ENCODE data around the gene SLC7A14.
"Not testable (repeated sequence)": the region's sequence is repeated elsewhere in the genome, so short reads cannot be mapped to it uniquely, and the experiment has no call there.

SLC7A14 gene

DNA sequence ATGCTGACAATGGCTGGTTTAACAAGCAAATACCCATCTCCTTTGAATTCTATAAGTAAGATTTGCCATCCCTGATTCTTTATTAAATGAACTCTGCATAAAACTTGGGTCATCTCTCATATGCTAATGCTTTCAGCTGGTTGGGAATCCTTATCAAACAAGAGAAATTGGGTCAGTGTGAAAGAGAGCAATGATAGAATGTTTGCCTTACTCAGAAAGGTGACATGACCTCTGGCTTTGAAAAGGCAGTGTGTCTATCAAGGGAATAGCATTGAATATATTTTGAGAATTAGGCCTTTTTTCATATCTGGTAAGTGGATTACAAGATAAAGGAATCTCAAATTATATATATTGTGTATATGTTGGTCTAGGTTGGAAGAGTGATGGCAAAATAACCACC, 8.7 kb upstream of the SLC7A14 start:
- H3K4me3 ChIP-seq (ENCODE audit: low read depth, low read length), result no peak overlapping the region

DNA sequence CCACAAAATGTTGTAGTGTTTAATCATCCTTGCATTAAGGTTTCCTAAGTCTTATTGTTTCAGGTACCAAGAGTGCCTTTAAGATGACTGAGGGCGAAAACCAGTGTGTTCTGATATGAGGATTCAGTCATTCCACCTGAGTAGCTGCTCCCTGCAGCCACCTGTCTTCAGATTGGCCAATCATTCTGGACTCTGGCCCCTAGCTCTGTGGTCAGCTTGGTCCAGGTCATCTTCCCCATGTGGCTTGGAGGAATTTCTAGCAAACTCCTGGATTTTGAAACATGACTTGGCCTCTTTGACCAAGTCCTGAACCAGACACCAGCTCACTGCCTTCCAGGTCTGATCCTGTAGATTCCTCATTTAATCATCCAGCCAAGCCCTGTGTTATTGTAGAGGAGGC, 7.8 kb upstream of the SLC7A14 start:
- no peak overlapping the region for H3K4me3 ChIP-seq (ENCODE audit: low read depth, low read length)

DNA sequence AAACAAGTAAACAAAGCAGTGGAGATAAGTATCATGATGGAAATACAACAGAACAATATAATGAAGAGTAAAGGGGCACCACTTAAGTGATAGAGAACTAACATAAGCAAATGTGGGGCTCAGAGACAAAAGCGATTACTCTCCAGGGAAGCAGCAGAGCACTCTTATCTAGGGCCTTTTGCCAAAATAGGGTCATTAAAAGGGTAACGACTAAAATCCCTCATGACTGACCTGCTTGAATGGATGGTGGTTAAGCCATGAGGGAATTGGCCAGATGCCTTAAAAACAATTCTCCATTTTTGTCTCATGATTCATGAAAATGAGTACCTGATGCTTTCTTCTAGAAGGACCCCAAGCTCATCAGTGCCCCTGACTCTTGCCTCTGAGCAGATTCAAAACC, 3.2 kb upstream of the SLC7A14 start:
- H3K4me3 ChIP-seq (ENCODE audit: low read depth, low read length), result no peak overlapping the region

DNA sequence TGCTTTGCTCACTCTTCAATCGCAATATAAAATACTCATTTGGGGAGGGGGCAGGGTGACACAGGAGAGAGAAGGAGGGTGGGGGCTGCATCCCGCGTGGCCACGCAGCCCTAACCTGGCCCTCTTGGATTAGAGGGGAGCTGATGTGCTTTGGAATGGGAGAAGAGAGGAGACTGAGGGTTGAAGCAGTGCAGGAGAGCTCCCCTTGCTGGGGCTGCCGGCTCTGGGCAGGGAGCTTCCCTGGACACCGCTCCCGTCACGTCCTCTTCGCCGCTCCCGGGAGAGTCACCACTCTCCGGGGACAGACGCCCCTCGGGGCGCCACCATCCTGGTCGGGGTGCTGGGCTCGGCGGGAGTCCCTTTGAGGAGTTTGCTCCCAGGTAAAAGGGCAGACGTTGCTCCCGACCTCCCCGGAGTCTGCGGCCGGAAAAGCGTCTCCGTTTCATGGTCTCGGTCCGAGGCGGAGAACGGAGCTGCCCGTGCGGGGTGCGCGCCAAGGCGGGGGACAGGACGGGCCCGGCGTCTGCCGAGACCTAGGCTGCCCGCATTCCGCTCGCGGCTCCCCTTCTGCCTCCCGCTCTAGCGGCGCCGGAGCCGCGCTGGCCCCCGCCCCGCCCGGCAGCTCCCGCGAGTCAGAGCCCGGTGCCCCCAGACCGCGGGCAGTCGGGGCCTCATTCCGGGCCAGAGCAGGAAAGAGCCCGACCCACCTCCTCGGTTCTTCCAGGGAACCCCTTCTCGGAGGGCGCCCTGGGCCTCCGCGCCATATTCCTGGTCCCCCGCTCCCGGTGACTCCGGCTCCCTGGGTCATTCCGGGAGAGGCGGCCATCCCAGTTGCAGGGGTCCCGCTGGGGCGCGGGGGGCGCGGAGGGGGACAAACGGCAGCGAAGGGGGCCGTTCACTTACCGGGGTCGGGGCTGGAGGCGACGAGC, 603 bp downstream of the SLC7A14 start:
- H3K4me3 ChIP-seq (ENCODE audit: low read depth, low read length), result peak overlapping the region; percentile 40

DNA sequence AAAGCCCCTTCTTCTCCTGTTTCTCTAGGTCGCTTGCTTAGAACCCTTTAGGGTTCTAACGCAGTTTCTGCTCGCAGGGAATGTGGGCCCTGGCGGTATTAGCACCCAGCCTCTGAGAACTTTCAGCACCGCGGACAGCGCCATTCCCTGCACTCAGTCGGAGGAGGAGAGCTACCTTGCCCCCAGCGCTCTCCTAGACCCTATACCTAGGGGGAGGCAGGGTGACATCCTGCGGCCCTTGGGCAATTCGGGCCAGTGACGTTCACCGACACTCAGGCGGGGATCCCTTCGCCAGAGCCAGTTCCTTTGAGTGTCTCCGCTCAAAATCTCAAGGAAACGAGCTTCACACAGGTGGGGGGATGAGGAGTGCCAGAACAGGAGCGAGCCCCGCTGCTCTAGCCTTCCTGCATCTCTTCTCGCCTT, 1.3 kb downstream of the SLC7A14 start:
- H3K4me3 ChIP-seq (ENCODE audit: low read depth, low read length), result peak overlapping the region; percentile 8

DNA sequence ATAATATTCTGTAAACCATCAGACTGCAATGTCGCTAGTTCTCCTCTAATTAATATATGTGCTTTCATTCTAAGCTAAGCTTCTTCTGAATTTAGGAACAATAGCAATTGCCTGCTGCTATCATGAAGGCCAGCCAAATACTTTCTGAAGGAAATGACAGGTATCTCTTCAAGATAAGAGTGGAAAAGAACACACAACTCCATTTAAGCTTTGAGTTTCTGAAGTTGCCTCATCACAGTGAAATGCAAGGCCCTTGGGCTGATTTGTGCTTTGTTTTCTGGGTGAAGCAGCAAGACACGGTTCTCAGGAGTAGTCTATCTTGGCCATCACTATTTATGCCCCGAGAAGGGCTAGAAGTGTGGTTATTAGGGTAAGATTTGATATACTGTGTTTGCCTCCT, 6.2 kb downstream of the SLC7A14 start:
- no peak overlapping the region for H3K4me3 ChIP-seq (ENCODE audit: low read depth, low read length)

DNA sequence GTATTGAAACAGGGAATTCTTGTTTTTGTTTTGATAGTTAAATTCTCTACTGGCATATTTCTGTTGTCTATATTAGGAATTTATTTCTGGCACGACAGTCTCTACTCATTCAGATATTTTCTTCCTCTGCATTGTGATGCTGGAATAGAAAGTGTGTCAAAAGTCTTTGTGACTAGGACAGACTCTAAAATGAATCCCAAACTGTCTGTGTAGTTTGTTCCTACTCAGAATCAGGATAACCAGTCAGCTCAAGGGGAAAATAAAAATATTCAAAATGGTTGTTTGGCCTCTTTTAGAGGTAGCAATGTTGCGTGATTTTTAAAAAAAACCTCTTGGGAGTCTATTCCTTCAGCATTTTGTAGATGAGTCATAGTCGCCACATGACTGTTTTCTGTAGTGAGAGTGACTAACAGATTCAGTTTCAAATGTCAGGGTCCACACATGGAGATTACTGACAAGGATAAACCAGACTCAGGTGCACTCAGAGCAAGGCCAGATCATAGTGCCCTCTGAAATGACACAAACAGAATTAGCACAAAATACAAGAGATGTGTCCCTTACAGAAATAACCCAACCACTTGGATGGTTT, 13.1 kb downstream of the SLC7A14 start:
- no peak overlapping the region for H3K4me3 ChIP-seq (ENCODE audit: low read depth, low read length)

DNA sequence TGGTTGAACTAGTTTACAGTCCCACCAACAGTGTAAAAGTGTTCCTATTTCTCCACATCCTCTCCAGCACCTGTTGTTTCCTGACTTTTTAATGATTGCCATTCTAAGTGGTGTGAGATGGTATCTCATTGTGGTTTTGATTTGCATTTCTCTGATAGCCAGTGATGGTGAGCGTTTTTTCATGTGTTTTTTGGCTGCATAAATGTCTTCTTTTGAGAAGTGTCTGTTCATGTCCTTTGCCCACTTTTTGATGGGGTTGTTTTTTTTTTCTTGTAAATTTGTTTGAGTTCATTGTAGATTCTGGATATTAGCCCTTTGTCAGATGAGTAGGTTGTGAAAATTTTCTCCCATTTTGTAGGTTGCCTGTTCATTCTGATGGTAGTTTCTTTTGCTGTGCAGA, 18.3 kb downstream of the SLC7A14 start:
- not testable (repeated sequence) for H3K4me3 ChIP-seq (ENCODE audit: low read depth, low read length)

DNA sequence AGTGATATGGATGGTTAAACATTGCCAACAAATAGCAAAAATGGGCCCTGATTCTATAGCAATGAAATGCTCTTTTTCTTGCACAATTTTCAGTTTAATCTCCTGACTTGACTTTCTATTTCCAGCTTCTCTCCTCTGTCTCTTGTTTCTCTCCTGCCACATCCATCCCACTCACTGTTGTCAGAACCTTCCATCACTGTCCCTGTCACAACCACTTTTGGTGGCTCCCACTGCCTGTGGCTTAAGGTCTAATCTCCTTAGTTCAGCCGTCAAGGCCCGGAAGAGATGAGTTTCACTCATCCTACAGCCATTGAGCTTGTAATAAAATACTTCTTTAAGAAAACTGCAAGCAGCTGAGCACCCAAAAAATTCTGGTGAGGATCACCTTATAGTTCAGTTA, 19.5 kb downstream of the SLC7A14 start:
- H3K4me3 ChIP-seq (ENCODE audit: low read depth, low read length), result no peak overlapping the region

DNA sequence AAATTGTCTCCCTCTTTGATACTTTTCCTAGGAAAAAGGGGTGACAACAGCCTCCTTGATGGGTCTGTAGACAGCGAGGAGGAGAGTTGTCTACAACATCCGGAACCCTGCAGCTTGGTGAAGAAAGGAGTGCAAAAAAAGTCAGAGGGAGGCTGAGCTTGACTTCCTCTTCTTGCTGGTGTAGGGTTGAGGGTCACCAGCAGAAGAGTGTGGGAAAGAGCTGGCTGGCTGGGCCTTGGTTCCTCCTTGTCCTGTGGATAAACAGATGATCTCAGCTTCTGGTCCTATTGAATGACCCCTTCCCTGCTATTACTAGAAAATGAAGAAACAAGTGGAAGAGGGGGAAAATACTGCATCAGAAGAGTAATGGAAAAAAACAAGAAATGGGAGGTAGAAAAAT, 20.4 kb downstream of the SLC7A14 start:
- H3K4me3 ChIP-seq (ENCODE audit: low read depth, low read length), result no peak overlapping the region

DNA sequence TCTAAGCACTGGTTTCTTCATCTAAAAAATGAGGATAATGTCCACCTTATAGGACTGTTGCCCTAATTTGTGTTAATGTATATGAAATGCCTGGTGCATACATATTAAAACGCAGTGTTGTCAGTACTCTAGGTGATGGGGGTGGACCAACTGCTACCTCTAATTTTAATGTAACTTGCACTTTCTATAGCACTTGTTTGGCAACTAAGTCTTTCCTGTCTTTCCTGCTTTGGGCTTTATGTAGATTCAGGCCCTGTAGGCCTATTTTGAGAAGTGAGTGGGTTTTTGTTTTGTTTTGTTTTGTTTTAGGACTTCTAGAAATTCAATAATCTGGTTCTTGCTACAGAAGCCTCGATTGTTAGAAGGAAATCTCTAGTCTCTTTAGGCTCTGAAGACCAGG, 21.2 kb downstream of the SLC7A14 start:
- H3K4me3 ChIP-seq (ENCODE audit: low read depth, low read length), result no peak overlapping the region

DNA sequence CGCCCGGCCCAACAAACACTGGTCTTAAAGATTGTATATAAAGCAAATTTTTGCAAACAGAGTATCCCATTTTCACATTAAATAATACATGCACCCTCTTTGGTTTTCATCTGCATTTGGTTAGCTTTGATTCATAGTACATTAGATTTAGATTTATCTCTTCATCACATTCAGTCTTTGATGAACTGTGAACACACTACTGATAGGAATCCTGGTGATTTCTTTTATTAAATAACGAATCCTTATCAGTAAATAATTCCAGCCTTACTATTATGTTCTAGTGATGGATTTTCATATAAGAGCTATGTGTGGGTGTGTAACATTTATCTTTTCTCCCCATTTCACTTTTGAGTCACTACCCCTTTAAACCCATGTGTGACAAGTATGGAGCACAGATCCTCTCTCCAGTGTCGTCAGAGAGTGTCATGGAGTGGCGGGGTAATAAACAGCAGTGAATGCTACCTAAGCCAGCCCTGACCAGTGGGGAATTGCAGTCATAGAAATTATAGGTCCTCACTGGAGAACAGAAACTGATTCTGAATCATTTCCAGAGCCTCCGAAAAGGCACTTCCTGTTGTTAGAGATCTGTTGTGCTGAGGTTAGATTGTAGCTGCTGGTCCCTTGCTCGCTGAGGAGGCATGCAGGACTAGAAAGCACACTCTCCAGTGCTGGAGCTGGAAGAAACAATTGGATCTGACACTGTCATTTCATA, 22.0 kb downstream of the SLC7A14 start:
- H3K4me3 ChIP-seq (ENCODE audit: low read depth, low read length), result no peak overlapping the region

DNA sequence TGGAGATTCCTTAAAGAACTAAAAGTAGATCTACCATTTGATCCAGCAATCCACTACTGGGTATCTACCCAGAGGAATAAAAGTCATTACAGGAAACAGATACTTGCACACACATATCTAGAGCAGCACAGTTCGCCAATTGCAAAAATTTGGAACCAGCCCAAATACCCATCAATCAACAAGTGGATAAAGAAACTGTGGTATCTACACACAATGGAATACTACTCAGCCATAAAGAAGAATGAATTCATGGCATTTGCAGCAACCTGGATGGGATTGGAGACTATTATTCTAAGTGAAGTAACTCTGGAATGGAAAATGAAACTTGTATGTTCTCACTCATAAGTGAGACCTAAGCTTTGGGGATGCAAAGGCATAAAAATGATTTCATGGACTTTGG, 23.8 kb downstream of the SLC7A14 start:
- no peak overlapping the region for H3K4me3 ChIP-seq (ENCODE audit: low read depth, low read length)

DNA sequence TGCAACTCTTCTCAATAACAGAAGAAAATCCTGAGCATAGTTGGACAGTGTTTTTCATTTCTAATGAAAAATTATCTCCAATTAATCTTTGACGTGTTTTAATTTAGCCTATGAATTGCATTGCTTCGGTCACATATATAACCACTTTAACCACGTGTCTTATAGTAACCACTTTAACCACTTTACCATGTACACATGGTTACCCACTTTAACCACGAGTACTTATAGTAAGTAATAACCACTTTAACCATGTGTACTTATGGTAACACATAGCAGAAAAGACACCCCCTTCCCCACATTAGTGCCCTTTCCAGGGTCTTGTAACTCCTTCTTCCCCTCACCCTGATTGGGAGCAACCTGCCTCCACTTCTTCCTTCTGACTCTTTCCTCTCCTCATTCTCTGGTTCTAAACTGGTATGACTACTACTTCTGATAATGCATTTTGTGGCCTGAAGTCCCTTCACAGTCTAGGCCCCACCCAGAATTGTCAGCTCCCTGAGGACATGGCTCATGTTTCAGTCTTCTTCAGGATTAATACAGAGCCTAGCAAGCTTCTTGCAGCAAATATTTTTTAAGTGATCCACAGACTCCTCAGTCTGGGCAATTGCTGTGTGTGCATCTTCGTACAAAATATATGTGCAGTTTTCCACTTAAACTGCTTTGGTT, 25.0 kb downstream of the SLC7A14 start:
- no peak overlapping the region for H3K4me3 ChIP-seq (ENCODE audit: low read depth, low read length)

DNA sequence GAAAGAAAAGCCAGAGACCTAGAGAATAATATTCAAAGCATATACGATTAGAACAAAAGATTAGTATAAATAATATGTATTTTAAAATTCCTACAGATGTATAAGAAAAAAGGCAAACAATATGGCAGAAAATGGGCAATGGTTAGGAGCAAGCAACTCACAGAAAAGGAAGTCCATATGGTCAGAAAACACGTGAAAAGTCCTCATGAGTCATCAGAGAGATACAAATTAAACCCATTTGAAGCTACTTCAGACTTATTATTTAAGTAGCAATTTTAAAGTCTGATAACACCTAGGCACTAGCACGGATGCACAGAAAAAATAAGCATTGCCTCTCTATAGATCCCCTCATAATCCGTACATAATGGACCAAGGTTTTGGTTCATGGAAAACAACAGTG, 25.6 kb downstream of the SLC7A14 start:
- no peak overlapping the region for H3K4me3 ChIP-seq (ENCODE audit: low read depth, low read length)

DNA sequence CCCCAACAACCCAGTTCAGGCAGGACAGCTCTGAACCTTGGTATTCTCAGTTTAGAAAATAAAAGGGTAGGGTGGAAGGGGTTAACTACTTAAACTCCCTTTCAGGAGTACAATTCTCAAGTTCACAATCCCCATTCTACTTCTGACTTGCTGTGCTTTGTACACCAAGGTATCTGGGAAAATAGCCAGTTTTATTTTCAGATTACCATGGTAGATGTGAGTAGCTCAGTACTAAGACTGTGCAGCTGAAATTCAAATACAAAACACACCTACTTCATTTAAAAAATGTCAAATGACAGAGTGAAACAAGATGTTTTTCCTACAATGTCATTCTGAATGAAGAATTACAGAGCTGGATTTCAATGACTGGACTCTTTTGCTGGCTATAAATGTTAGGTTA, 27.4 kb downstream of the SLC7A14 start:
- H3K4me3 ChIP-seq (ENCODE audit: low read depth, low read length), result no peak overlapping the region

DNA sequence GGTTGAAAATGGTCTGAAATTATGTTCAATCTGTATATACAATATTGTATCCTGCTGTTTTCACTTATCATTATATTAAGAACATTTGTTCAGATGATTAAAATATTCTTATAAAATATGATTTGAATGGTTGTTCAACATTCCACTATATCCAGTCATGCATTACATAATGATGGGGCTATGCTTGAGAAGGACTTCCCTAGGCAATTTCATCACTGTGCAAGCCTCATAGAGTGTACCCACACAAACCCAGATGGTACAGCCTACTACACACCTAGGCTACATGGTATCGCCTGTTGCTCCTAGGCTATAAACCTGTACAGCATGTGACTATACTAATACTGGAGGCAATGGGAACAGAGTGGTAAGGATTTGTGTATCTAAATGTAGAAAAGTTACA, 30.5 kb downstream of the SLC7A14 start:
- no peak overlapping the region for H3K4me3 ChIP-seq (ENCODE audit: low read depth, low read length)

DNA sequence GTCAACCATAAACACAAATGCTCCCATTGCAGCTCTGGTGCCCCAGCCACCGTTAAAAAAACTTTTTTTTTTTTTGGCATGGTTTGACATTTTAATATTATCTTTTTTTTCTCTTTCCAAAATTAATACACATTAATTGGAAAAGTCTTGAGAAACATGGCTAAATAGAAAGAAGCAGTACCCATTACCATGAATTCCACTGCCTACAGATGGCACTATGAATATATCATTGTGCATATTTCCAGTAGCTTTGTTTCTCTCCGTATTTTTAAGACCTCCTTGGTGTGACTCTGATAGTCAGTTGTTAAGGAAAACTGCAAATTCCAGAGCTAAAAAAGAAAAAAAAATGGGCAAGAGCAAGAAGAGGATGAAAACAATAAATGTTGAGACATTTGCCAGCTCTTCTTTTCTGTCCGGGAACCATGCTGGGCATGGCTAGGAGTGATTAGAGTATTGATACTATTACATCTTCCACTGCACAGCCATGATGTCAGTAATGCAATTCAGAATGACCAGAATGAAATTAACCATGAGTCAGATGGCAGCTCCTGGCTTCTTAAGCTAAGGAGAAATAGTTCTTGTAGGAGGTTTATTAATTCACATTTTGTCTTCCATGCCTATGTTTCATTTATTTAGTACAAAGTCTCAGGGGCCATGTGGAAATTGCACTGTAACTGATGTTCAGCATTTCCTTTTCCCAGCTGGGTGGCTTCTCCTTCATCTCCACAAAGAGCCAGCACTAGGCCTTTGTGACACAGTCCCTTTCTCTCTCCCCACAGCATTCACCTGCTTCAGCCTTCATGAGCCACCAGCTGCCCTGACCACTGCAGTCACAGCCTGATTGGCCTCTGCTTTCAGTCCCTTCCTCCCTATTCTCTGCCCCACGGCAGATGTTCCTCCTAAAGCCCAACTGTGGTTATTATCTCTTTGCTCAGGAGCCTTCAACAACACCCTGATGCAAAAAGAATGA, 31.8 kb downstream of the SLC7A14 start:
- H3K4me3 ChIP-seq (ENCODE audit: low read depth, low read length), result no peak overlapping the region

DNA sequence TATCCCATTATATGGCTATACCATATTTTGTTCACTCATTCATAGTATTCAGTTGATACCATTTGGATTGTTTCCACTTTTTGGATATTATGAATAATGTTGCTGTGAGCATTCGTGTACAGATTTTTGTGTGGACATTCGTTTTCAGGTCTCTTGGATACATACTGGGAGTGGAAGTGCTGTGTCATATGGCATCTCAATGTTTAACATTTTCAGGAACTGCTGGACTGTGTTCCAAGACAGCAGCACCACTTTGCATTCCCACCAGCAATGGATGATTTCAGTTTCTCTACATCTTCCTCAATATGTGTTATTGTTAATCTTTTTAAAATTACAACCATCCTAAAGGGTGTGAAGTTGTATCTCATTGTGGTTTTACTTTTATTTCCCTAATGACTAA, 34.6 kb downstream of the SLC7A14 start:
- H3K4me3 ChIP-seq (ENCODE audit: low read depth, low read length), result no peak overlapping the region

DNA sequence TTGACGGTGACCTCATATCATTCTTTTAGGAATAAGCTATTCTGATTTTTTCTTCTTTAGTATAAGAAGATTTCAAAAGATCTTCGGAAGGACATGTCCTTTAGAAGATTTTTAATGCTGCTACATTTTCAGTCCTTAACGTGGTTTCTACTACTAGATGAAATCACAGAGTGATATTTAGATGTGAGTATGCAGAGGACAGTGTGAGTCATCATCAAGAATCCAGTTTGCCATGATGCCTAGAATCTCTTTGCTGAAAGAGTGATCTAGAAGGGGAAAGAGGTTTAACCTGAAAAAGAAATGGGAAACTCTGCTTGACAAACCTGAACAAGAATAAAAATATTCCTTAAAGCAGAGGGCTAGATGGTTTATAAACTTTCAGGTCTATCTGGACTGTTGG, 43.2 kb downstream of the SLC7A14 start:
- no peak overlapping the region for H3K4me3 ChIP-seq (ENCODE audit: low read depth, low read length)

All from iPS-11a (cell line).